HepG2 (cell line): ENCODE data around the gene JAZF1. TPM values are rescaled to one million over a fixed set of nuclear protein-coding genes. Genes with fewer than 3 reads are reported as not detected.

Source experiments
- ATAC-seq: fragments of 200-7000 bp; cut with Tn5 transposase; 3 replicates; pipeline ENCODE4 v1.9.1; 2020; ENCODE audit warnings: mild to moderate bottlenecking, moderate library complexity
- BruUV-seq: library from RNA; stranded (reverse); fragments of 400-500 nt; replicated peaks from 2 replicates; lab custom pipeline; 2021; lab: Mats Ljungman, UMichigan
- CTCF ChIA-PET: fragments of 300-600 bp; formaldehyde crosslinking; extraction: SDS; loops from one replicate; lab custom pipeline; 2021; ENCODE audit warnings: low total read pairs, inconsistent platforms, low intra/inter-chr PET ratio; lab: Yijun Ruan, JAX
- POLR2A ChIA-PET: fragments of 350-600 bp; sonication (Branson Sonifier 250); formaldehyde crosslinking; loops from one replicate; lab custom pipeline; 2020; ENCODE audit warnings: antibody characterized with exemption, inconsistent platforms; lab: Yijun Ruan, JAX
- DNase-seq: peaks from one replicate; pipeline ENCODE4 v3.0.0-alpha.2; 2015; ENCODE audit warnings: low spot score
- FAIRE-seq: peaks from 3 replicates; lab custom pipeline; 2011; peaks lifted over from hg19 to GRCh38; lab: Jason Lieb, UNC
- H2AFZ ChIP-seq: one replicate; pipeline ENCODE4 v1.6.1; 2011; ENCODE audit warnings: low read length, inconsistent platforms
- H3K27ac ChIP-seq: fragments of 300-600 bp; 3 replicates; pipeline ENCODE4 v1.8.0; 2011; ENCODE audit warnings: mixed run types, mild to moderate bottlenecking, mixed read lengths, low read length, inconsistent platforms; ENCODE audit not compliant: insufficient read depth; ENCODE audit errors: extremely low read length
- H3K27me3 ChIP-seq, 2 experiments: fragments of 200-600 bp in 1 of 2; 2 replicates in 1 of 2; 3 replicates in 1 of 2; pipeline versions ENCODE4 v1.6.0 to v1.8.0; 2011; ENCODE audit warnings: low read length in 2 of 2, mild to moderate bottlenecking in 2 of 2, moderate library complexity in 2 of 2, inconsistent platforms in 1 of 2; ENCODE audit not compliant: insufficient read depth in 2 of 2, control insufficient read depth in 1 of 2
- H3K36me3 ChIP-seq, 2 experiments: fragments of 200-600 bp in 1 of 2; replicated peaks in 1 of 2; 2 replicates in 1 of 2; 3 replicates in 1 of 2; pipeline versions ENCODE4 v1.5.1 to v1.8.0; 2011; ENCODE audit warnings: low read length in 2 of 2, inconsistent platforms in 1 of 2; ENCODE audit not compliant: insufficient read depth in 2 of 2, control insufficient read depth in 1 of 2
- H3K4me1 ChIP-seq: 2 replicates; pipeline ENCODE4 v1.5.1; 2012; ENCODE audit warnings: low read length, inconsistent platforms; ENCODE audit not compliant: insufficient read depth
- H3K4me2 ChIP-seq: 2 replicates; pipeline ENCODE4 v1.6.0; 2011; ENCODE audit warnings: low read depth, low read length, inconsistent platforms
- H3K4me3 ChIP-seq, 3 experiments: fragments of 200-600 bp in 1 of 3; sonication (generic), shearing (Covaris generic) in 1 of 3; replicated peaks in 1 of 3; 2 replicates each; pipeline ENCODE4 v1.5.1; 2011 to 2016; ENCODE audit warnings: low read length in 3 of 3, inconsistent platforms in 2 of 3, low read depth in 2 of 3, mild to moderate bottlenecking in 2 of 3, control low read depth in 1 of 3, mixed read lengths in 1 of 3; ENCODE audit not compliant: insufficient read depth in 1 of 3
- H3K79me2 ChIP-seq: one replicate; pipeline ENCODE4 v1.6.1; 2011; ENCODE audit warnings: low read length, inconsistent platforms; ENCODE audit not compliant: insufficient read depth
- H3K9ac ChIP-seq: 2 replicates; pipeline ENCODE4 v1.6.0; 2011; ENCODE audit warnings: mild to moderate bottlenecking, low read depth, low read length, inconsistent platforms; ENCODE audit not compliant: insufficient read depth
- H3K9me3 ChIP-seq: 2 replicates; pipeline ENCODE4 v1.5.1; 2012; ENCODE audit warnings: mild to moderate bottlenecking, low read length
- H4K20me1 ChIP-seq: 2 replicates; pipeline ENCODE4 v1.6.0; 2011; ENCODE audit warnings: inconsistent platforms, mild to moderate bottlenecking, low read length, moderate library complexity; ENCODE audit not compliant: insufficient read depth
- GTF2F1 ChIP-seq: fragments of 150-350 bp; IDR thresholded peaks from 2 replicates; pipeline ENCODE4 v1.6.1; 2014; ENCODE audit warnings: low read length
- KDM5A ChIP-seq: fragments of 200-600 bp; sonication (generic); IDR thresholded peaks from 2 replicates; pipeline ENCODE4 v1.7.0; 2018; ENCODE audit warnings: antibody characterized with exemption, mild to moderate bottlenecking, low read length, borderline replicate concordance
- MAFF ChIP-seq: IDR thresholded peaks from 2 replicates; pipeline ENCODE4 v1.6.1; 2011; ENCODE audit warnings: low read depth, low read length, improper control_type of control experiment
- MAFK ChIP-seq, 2 experiments: IDR thresholded peaks in 1 of 2; conservative IDR thresholded peaks in 1 of 2; 2 replicates each; pipeline ENCODE4 v1.6.1; 2011; ENCODE audit warnings: improper control_type of control experiment in 2 of 2, low read length in 2 of 2
- MED13 ChIP-seq: sonication (generic); formaldehyde crosslinking; IDR thresholded peaks from 2 replicates; pipeline ENCODE4 v1.5.0; 2020; ENCODE audit warnings: missing genetic modification reagents
- SP4 ChIP-seq: sonication (generic); formaldehyde crosslinking; IDR thresholded peaks from 2 replicates; pipeline ENCODE4 v1.8.1; 2023; ENCODE audit warnings: mild to moderate bottlenecking, missing genetic modification reagents
- UBTF ChIP-seq: sonication (generic); formaldehyde crosslinking; IDR thresholded peaks from 2 replicates; pipeline ENCODE4 v1.4.0; 2020; ENCODE audit warnings: mild to moderate bottlenecking, missing genetic modification reagents
- ZNF281 ChIP-seq: sonication (generic); formaldehyde crosslinking; IDR thresholded peaks from 2 replicates; pipeline ENCODE4 v1.4.0; 2020; ENCODE audit warnings: missing genetic modification reagents, borderline replicate concordance
- ZNF282 ChIP-seq: fragments of 450-650 bp; IDR thresholded peaks from 2 replicates; pipeline ENCODE4 v1.6.1; 2018; ENCODE audit not compliant: partially characterized antibody
- ZNF292 ChIP-seq: sonication (generic); formaldehyde crosslinking; IDR thresholded peaks from 2 replicates; pipeline ENCODE4 v1.8.1; 2022; ENCODE audit warnings: mild to moderate bottlenecking, low read depth, missing genetic modification reagents, borderline replicate concordance
- ZNF431 ChIP-seq: sonication (generic); formaldehyde crosslinking; IDR thresholded peaks from 2 replicates; pipeline ENCODE4 v1.9.0; 2022; ENCODE audit warnings: missing genetic modification reagents, low read depth, mild to moderate bottlenecking, borderline replicate concordance
- ZNF580 ChIP-seq: IDR thresholded peaks from 2 replicates; pipeline ENCODE4 v1.6.1; 2016; ENCODE audit warnings: low read depth, borderline replicate concordance
- WGBS: methylation state at CpG from one replicate; pipeline ENCODE4 v1.1.6; 2017; ENCODE audit warnings: low lambda C conversion rate; 5-methylcytosine and 5-hydroxymethylcytosine counted together
- in situ Hi-C: cut with HindIII; loops from 2 replicates; pipeline ENCODE4 v1.10.0; 2017; ENCODE audit warnings: low pct_unique_long_range_greater_than_20kb; ENCODE audit not compliant: extremely low pct_ligation_motif_present
- intact Hi-C: fragments of 100-400 bp; cut with micrococcal nuclease; formaldehyde crosslinking; loops from one replicate; pipeline ENCODE4 v1.10.0; 2022; ENCODE audit not compliant: unreplicated experiment
- polyA plus RNA-seq, 8 experiments: library from polyadenylated mRNA; depleted of rRNA in 3 of 8; stranded (reverse) in 7 of 8; unstranded in 1 of 8; fragments of >200 nt; fragmentation: Illumina TruSeq in 4 of 8; extraction: Trizol in 4 of 8; gene quantifications; 2 replicates each; pipeline versions ENCODE4 v1.2.1 to v1.2.3, GENCODE V29; 2011 to 2016; ENCODE audit warnings: low read depth in 4 of 8, missing spikeins in 1 of 8, mixed read lengths in 1 of 8; ENCODE audit not compliant: insufficient read depth in 1 of 8
- total RNA-seq, 5 experiments: library from RNA; depleted of rRNA; stranded (reverse); fragments of >200 nt; fragmentation: Illumina TruSeq; extraction: Trizol; gene quantifications; 2 replicates each; pipeline ENCODE4 v1.2.3, GENCODE V29; 2016; ENCODE audit warnings: low read depth in 1 of 5
- TF ChIP-seq, protein P1 (sequence below): sonication (generic); formaldehyde crosslinking; IDR thresholded peaks from 2 replicates; pipeline ENCODE4 v1.4.0; 2020; ENCODE audit warnings: missing genetic modification reagents

The JAZF1 gene
- total and polyA plus RNA-seq, 2 of the 13 experiments (the other 11 are each of a cell fraction or from before 2014, with no cell fraction given): not detected

- DNase-seq (no peak), FAIRE-seq (no peak), ATAC-seq (no peak)
- WGBS: 23% methylated on average over 3 of the region's 3 CpGs
- H3K4me1 ChIP-seq: no peaks in the 10 kb centered on the region
- in situ Hi-C loops (no loop called here), intact Hi-C loops (no loop called here)
- no peaks in the 10 kb centered on the region for H3K79me2 ChIP-seq
- ChIA-PET POLR2A (no interaction called here), CTCF (no interaction called here)
- no peak overlapping the region for H3K27ac ChIP-seq
- TF ChIP-seq KDM5A (no peak), UBTF (no peak), ZNF431 (CRISPR knock-in tag) (no peak), ZNF580 (CRISPR knock-in tag) (no peak), ZNF281 (CRISPR knock-in tag) (no peak), ZNF282 (no peak), MAFK (conservative IDR thresholded peaks at IDR 0.05 in 1 of 2, IDR thresholded peaks at IDR 0.05 in 1 of 2; ENCODE audit: low read length in 2 of 2) (peak; percentile 85 to 91), GTF2F1 (no peak), MAFF (peak; percentile 88), SP4 (CRISPR knock-in tag) (no peak), MED13 (CRISPR knock-in tag) (no peak), ZNF292 (CRISPR knock-in tag) (no peak)
- TF ChIP-seq, protein P1, sequence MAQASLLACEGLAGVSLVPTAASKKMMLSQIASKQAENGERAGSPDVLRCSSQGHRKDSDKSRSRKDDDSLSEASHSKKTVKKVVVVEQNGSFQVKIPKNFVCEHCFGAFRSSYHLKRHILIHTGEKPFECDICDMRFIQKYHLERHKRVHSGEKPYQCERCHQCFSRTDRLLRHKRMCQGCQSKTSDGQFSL (CRISPR knock-in tag): no peak
- no peaks in the 10 kb centered on the region for H3K9me3 ChIP-seq
- H3K4me3 ChIP-seq: no peak overlapping the region
- H3K27me3 ChIP-seq: no peaks in the 10 kb centered on the region; a peak in 1 of 5 replicates
- H3K36me3 ChIP-seq: no peaks in the 10 kb centered on the region
- no peak overlapping the region for H2AFZ ChIP-seq
- H3K9ac ChIP-seq: no peak overlapping the region
- no peaks in the 10 kb centered on the region for H4K20me1 ChIP-seq
- no peak overlapping the region for H3K4me2 ChIP-seq
- BruUV-seq: no TSS peak
Observed at GRCh38 chr7:28145090-28145626, 35.4 kb downstream of the JAZF1 start.
